Chondrocyte (in vitro differentiated cells): ENCODE data around the gene C12orf57. TPM values are rescaled to one million over a fixed set of nuclear protein-coding genes. Genes with fewer than 3 reads are reported as not detected.
A peak's percentile ranks its signal among the peaks of the same experiment; 100 is the strongest.

Source experiments
- DNase-seq: peaks from one replicate; pipeline ENCODE4 v3.0.0; 2021; ENCODE audit warnings: mixed read lengths, low spot score
- H3K27ac Mint-ChIP-seq: one replicate; pipeline ENCODE4 v1.8.0; 2021; ENCODE audit warnings: mild to moderate bottlenecking, moderate library complexity, mixed read lengths; ENCODE audit not compliant: unreplicated experiment
- H3K27me3 Mint-ChIP-seq: 2 replicates; pipeline ENCODE4 v1.8.0; 2021; ENCODE audit warnings: low read depth, mixed read lengths
- H3K36me3 Mint-ChIP-seq: 2 replicates; pipeline ENCODE4 v1.8.0; 2021; ENCODE audit warnings: low read depth, mixed read lengths
- H3K4me1 Mint-ChIP-seq: 2 replicates; pipeline ENCODE4 v1.8.0; 2021; ENCODE audit warnings: low read depth, mild to moderate bottlenecking, mixed read lengths
- H3K4me3 Mint-ChIP-seq: one replicate; pipeline ENCODE4 v1.8.0; 2021; ENCODE audit warnings: mild to moderate bottlenecking, moderate library complexity, mixed read lengths; ENCODE audit not compliant: unreplicated experiment
- H3K9me3 Mint-ChIP-seq: 2 replicates; pipeline ENCODE4 v1.8.0; 2021; ENCODE audit warnings: low read depth, mixed read lengths
- CTCF ChIP-seq: fragments of 200-600 bp; sonication (generic); IDR thresholded peaks from 2 replicates; pipeline ENCODE4 v1.5.0; 2021; ENCODE audit warnings: antibody characterized with exemption, mild to moderate bottlenecking, moderate library complexity
- total RNA-seq: library from RNA; stranded (reverse); gene quantifications from 3 replicates; pipeline ENCODE4 v1.2.1, GENCODE V29; 2021

C12orf57 gene
- total RNA-seq, 1 donor from 2014 or later = 233 TPM

DNA sequence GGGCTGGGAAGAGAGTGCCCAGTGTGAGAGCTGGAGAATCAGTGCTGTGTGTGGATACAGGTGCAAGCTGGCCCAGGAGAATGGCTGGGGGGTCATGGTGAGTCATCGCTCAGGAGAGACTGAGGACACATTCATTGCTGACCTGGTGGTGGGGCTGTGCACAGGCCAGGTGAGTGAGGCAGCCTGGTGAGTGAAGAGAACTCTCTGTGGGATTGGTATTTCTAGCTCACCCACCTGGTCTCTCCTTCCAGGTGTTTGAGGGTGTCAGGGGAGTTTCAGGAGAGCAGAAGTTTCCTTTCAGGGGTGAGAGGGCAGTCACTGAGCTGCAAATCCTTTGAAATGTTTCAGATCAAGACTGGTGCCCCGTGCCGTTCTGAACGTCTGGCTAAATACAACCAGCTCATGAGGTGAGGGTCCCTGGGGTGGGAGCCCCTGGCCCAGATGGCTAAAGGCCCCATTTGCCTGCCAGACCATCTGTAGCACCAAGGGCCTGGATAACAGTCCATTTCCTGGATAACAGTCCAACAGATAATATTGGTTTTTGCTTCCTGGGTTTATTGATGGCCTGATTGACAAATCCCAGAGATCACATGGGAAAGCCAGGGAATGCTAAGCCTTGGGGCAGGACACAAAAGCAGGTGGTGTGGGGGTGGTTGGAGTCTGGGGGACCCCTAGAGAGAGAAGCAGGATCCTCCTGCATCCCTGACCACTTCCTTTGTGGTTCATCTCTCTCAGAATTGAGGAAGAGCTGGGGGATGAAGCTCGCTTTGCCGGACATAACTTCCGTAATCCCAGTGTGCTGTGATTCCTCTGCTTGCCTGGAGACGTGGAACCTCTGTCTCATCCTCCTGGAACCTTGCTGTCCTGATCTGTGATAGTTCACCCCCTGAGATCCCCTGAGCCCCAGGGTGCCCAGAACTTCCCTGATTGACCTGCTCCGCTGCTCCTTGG is 21.6 kb upstream of the C12orf57 start:
- no peaks in the 10 kb centered on the region for H3K9me3 Mint-ChIP-seq
- no peak overlapping the region for H3K4me3 Mint-ChIP-seq
- no peaks in the 10 kb centered on the region for H3K27me3 Mint-ChIP-seq
- TF ChIP-seq CTCF = no peak
- peaks cover 35% of the 10 kb centered on the region for H3K4me1 Mint-ChIP-seq
- no peak overlapping the region for H3K27ac Mint-ChIP-seq
- no peak for DNase-seq
- H3K36me3 Mint-ChIP-seq = peaks cover 5% of the 10 kb centered on the region

DNA sequence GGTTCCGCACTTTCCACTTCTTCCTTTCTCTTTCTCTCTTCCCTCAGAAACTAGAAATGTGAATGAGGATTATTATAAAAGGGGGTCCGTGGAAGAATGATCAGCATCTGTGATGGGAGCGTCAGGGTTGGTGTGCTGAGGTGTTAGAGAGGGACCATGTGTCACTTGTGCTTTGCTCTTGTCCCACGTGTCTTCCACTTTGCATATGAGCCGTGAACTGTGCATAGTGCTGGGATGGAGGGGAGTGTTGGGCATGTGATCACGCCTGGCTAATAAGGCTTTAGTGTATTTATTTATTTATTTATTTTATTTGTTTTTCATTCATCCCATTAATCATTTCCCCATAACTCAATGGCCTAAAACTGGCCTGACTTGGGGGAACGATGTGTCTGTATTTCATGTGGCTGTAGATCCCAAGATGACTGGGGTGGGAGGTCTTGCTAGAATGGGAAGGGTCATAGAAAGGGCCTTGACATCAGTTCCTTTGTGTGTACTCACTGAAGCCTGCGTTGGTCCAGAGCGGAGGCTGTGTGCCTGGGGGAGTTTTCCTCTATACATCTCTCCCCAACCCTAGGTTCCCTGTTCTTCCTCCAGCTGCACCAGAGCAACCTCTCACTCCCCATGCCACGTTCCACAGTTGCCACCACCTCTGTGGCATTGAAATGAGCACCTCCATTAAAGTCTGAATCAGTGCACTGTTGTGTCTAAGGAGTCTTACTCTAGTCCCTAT is 20.7 kb upstream of the C12orf57 start:
- no peak for TF ChIP-seq CTCF
- no peak for DNase-seq

GRCh38 chr12:6923851-6924250 is 20.0 kb upstream of the C12orf57 start:
- Mint-ChIP-seq H3K9me3 (no peaks in the 10 kb centered on the region), H3K36me3 (peaks cover 8% of the 10 kb centered on the region), H3K4me1 (peaks cover 39% of the 10 kb centered on the region), H3K27ac (no peak overlapping the region), H3K27me3 (no peaks in the 10 kb centered on the region), H3K4me3 (no peak overlapping the region)
- DNase-seq = no peak
- TF ChIP-seq CTCF = no peak

More for the DNA sequence above, 20.7 kb upstream of the C12orf57 start:
- peaks cover 36% of the 10 kb centered on the region for H3K4me1 Mint-ChIP-seq
- H3K4me3 Mint-ChIP-seq = no peak overlapping the region
- H3K36me3 Mint-ChIP-seq = peaks cover 5% of the 10 kb centered on the region
- H3K9me3 Mint-ChIP-seq = no peaks in the 10 kb centered on the region
- no peak overlapping the region for H3K27ac Mint-ChIP-seq
- no peaks in the 10 kb centered on the region for H3K27me3 Mint-ChIP-seq

- DNase-seq = no peak
- Mint-ChIP-seq H3K9me3 (no peaks in the 10 kb centered on the region), H3K4me3 (peak overlapping the region; percentile 82), H3K36me3 (peaks cover 3% of the 10 kb centered on the region), H3K4me1 (peaks cover 52% of the 10 kb centered on the region), H3K27ac (peak overlapping the region; percentile 98), H3K27me3 (no peaks in the 10 kb centered on the region)
- TF ChIP-seq CTCF = no peak
Observed at GRCh38 chr12:6925239-6925539, 18.6 kb upstream of the C12orf57 start.

- no peak for DNase-seq
- peak overlapping the region; percentile 82 for H3K4me3 Mint-ChIP-seq
- H3K4me1 Mint-ChIP-seq = peaks cover 55% of the 10 kb centered on the region
- peak; percentile 9 for TF ChIP-seq CTCF
- no peaks in the 10 kb centered on the region for H3K9me3 Mint-ChIP-seq
- H3K27me3 Mint-ChIP-seq = no peaks in the 10 kb centered on the region
- H3K36me3 Mint-ChIP-seq = peaks cover 3% of the 10 kb centered on the region
- H3K27ac Mint-ChIP-seq = peak overlapping the region; percentile 98
Observed at GRCh38 chr12:6925540-6926279, 18.1 kb upstream of the C12orf57 start.
